Measurements from ENCODE around the gene CLEC18B.
"Not testable (repeated sequence)": the region's sequence is repeated elsewhere in the genome, so short reads cannot be mapped to it uniquely, and the experiment has no call there.

The CLEC18B gene

DNA sequence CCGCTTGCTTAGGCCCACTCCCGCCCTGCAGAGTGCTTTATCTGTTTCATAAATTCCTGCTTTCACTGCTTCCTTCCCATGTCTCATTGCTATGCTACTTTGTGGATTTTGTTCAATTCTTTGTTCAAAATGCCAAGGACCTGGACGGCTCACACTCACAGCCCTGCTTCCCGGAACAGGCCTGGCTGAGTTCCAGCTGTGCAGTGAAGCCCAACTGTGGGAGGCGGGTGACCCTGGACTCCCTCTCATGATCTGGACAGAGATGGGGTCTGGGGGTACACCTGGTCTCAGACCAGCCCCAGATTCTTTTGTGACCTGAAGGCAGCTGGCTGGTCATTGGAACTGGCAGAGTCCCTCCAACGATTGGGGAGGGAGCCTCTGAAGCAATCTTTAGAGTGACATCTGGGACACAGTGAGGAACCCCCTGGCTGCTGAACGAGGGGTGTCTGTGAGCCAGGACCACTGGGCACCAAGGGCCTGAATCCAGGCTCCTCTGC lies 24.7 kb downstream of the CLEC18B start:
- not testable (repeated sequence) for H3K9me3 ChIP-seq; H3K4me1 ChIP-seq (ENCODE audit: control insufficient read depth in 1 of 2, insufficient read depth in 1 of 2, low read depth in 1 of 2, low read length in 1 of 2); H3K27ac ChIP-seq; H3K36me3 ChIP-seq; H3K4me3 ChIP-seq (ENCODE audit: low read depth in 1 of 2, low read length in 1 of 2)
- peaks cover 29% of the 10 kb centered on the region for H3K27me3 ChIP-seq

DNA sequence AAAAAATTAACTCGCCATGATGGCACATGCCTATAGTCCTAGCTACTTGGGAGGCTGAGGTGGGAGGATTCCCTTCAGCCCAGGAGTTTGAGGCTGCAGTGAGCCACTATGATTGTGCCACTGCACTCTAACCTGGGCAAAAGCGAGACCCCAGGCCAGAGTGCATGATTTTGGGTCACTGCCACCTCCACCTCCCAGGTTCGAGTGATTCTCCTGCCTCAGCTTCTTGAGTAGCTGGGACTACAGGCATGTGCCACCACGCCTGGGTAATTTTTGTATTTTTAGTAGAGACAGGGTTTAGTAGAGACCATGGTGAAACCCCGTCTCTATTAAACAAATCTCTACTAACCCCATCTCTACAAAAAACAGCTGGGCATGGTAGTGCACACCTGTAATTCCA lies 26.7 kb downstream of the CLEC18B start:
- H3K4me3 ChIP-seq (ENCODE audit: low read depth in 1 of 2, low read length in 1 of 2); H3K36me3 ChIP-seq; H3K4me1 ChIP-seq (ENCODE audit: control insufficient read depth in 1 of 2, insufficient read depth in 1 of 2, low read depth in 1 of 2, low read length in 1 of 2); H3K27ac ChIP-seq; H3K9me3 ChIP-seq: not testable (repeated sequence)
- H3K27me3 ChIP-seq = peaks cover 29% of the 10 kb centered on the region

DNA sequence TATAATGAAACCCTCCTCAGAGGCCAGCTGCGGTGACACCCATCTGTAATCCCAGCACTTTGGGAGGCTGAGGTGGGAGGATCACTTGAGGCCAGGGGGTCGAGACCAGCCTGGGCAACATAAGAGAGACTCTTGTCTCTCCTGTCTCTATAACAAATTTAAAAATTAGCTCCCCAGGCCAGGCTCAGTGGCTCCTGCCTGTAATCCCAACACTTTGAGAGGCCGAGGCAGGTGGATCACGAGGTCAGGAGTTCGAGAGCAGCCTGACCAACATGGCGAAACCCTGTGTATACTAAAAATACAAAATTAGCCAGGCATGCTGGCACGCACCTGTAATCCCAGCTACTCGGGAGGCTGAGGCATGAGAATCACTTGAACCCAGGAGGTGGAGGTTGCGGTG lies 27.1 kb downstream of the CLEC18B start:
- H3K36me3 ChIP-seq; H3K9me3 ChIP-seq; H3K4me1 ChIP-seq (ENCODE audit: control insufficient read depth in 1 of 2, insufficient read depth in 1 of 2, low read depth in 1 of 2, low read length in 1 of 2); H3K4me3 ChIP-seq (ENCODE audit: low read depth in 1 of 2, low read length in 1 of 2); H3K27ac ChIP-seq: not testable (repeated sequence)
- peaks cover 27% of the 10 kb centered on the region for H3K27me3 ChIP-seq

DNA sequence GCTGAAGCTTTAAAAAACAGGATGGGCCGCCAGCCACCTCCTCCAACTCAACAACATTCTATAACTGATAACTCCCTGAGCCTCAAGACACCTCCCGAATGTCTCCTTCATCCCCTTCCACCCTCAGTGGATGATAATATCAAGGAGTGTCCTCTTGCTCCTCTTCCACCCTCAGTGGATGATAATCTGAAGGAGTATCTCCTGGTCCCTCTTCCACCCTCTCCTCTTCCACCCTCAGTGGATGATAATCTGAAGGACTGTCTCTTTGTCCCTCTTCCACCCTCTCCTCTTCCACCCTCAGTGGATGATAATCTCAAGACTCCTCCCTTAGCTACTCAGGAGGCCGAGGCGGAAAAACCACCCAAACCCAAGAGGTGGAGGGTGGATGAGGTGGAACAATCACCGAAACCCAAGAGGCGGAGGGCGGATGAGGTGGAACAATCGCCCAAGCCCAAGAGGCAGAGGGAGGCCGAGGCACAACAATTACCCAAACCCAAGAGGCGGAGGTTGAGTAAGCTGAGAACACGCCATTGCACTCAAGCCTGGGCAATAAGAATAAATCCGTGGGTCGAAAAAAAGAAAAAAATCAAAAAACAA lies 29.7 kb downstream of the CLEC18B start:
- not testable (repeated sequence) for H3K27me3 ChIP-seq; H3K9me3 ChIP-seq; H3K4me1 ChIP-seq (ENCODE audit: control insufficient read depth in 1 of 2, insufficient read depth in 1 of 2, low read depth in 1 of 2, low read length in 1 of 2); H3K27ac ChIP-seq; H3K36me3 ChIP-seq; H3K4me3 ChIP-seq (ENCODE audit: low read depth in 1 of 2, low read length in 1 of 2)

DNA sequence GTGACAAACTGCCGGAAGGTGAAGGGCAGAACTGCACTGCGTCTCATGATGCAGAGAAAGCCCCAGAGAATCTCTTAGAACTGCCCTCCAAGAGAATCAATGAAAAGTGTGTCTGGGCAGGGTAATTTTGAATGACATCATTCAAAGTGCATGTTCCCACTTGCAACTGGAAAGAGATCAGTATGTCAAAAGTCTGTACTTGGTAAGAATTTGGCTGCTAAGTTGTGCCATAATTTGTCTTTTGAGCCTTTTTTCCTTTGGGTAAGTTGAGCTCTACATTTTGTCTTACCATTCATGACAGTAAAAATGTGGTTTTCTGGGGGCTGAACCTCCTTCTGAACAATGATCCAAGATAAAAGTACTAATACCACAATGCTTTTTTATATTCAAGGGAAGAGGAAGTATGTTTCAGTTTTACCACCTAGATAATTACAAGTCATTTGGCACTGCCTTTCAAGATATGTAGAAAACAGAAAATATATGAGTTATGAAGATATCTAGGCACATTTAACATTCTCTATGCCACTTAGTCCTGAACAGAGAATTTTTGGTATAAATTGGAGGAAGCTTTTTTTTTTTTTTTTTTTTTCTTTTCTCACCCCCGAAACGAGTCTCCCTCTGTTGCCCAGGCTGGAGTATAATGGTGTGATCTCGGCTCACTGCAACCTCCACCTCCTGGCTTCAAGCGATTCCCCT lies 38.8 kb downstream of the CLEC18B start:
- H3K36me3 ChIP-seq; H3K9me3 ChIP-seq; H3K27ac ChIP-seq; H3K4me1 ChIP-seq (ENCODE audit: control insufficient read depth in 1 of 2, insufficient read depth in 1 of 2, low read depth in 1 of 2, low read length in 1 of 2); H3K4me3 ChIP-seq (ENCODE audit: low read depth in 1 of 2, low read length in 1 of 2); H3K27me3 ChIP-seq: not testable (repeated sequence)

DNA sequence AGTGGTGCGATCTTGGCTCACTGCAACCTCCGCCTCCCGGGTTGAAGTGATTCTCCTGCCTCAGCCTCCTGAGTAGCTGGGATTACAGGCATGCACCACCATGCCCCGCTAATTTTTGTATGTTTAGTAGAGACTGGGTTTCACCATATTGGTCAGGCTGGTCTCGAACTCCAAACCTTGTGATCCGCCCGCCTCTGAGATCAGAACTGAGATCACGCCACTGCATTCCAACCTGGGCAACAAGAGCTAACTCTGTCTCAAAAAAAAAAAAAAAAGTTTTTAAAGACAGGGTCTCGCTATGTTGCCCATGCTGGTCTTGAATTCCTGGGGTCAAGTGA lies 47.5 kb downstream of the CLEC18B start:
- not testable (repeated sequence) for H3K27me3 ChIP-seq; H3K9me3 ChIP-seq; H3K36me3 ChIP-seq; H3K4me1 ChIP-seq (ENCODE audit: control insufficient read depth in 1 of 2, insufficient read depth in 1 of 2, low read depth in 1 of 2, low read length in 1 of 2); H3K4me3 ChIP-seq (ENCODE audit: low read depth in 1 of 2, low read length in 1 of 2); H3K27ac ChIP-seq

DNA sequence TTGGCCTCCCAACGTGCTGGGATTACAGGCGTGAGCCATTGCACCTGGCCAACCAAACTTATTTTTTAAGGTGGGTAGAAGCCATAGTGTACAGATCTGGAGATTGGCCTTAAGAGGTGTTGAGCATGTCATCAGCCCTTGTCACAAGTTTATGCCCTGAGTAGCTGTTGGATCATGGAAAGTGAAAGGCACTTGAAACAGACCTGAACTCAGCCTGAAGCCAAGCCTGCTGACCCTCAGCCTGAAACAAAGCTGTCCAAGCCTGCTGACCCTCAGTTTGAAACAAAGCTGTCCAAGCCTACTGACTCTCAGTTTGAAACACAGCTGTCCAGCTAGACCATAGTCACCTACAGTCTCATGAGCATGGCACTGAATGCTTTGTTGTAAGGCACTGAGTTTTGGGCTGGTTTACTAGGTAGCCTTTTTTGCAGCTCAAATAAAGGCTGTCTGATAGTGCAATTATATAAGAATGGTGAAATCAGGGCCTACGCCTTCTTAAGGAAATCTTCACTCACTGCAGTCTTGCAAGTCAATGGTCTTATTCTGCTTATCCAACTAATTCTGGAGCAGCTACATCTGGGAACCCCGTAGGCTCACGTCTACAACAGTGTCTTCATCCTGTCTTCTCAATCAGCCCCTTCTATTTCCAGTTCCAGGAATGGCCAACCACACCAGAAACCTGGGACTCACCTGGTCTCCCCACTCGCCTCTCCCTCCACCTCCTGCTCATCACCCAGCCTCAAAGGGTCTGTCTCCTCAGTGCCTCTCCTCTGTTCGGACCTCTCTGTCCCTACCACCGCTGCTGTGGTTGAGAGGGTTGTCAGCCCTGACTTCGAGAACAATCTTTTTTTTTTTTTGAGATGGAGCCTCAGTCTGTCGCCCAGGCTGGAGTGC lies 48.1 kb downstream of the CLEC18B start:
- Histone ChIP-seq H3K9me3 (no peaks in the 10 kb centered on the region), H3K4me1 (ENCODE audit: control insufficient read depth in 1 of 2, insufficient read depth in 1 of 2, low read depth in 1 of 2, low read length in 1 of 2) (peaks cover 13% of the 10 kb centered on the region in 2 experiments), H3K27ac (no peak overlapping the region), H3K27me3 (no peaks in the 10 kb centered on the region), H3K4me3 (ENCODE audit: low read depth in 1 of 2, low read length in 1 of 2) (no peak overlapping the region), H3K36me3 (no peaks in the 10 kb centered on the region)
- TF ChIP-seq, protein P1, sequence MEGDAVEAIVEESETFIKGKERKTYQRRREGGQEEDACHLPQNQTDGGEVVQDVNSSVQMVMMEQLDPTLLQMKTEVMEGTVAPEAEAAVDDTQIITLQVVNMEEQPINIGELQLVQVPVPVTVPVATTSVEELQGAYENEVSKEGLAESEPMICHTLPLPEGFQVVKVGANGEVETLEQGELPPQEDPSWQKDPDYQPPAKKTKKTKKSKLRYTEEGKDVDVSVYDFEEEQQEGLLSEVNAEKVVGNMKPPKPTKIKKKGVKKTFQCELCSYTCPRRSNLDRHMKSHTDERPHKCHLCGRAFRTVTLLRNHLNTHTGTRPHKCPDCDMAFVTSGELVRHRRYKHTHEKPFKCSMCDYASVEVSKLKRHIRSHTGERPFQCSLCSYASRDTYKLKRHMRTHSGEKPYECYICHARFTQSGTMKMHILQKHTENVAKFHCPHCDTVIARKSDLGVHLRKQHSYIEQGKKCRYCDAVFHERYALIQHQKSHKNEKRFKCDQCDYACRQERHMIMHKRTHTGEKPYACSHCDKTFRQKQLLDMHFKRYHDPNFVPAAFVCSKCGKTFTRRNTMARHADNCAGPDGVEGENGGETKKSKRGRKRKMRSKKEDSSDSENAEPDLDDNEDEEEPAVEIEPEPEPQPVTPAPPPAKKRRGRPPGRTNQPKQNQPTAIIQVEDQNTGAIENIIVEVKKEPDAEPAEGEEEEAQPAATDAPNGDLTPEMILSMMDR (IDR thresholded peaks at IDR 0.05) = no peak

DNA sequence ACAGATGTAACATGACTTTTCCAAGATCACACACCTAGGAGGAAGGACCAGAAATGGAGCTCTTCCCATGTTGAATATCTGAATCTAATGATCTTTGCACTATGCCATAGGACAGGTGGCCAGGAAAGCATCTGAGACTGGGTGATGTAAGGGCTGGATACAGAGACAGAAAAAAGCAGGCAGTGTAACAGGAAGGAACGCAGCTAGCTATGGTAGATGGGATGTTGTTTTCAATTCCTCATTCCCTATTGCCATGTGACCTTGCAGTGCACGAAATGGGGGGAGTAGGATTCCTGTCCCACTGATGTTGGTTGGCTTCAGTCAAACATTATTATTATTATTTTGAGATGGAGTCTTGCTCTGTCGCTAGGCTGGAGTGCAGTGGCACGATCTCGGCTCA lies 48.9 kb downstream of the CLEC18B start:
- Histone ChIP-seq H3K9me3 (no peaks in the 10 kb centered on the region), H3K27me3 (no peaks in the 10 kb centered on the region), H3K4me1 (ENCODE audit: control insufficient read depth in 1 of 2, insufficient read depth in 1 of 2, low read depth in 1 of 2, low read length in 1 of 2) (peaks cover 15 to 16% of the 10 kb centered on the region in 2 experiments), H3K27ac (no peak overlapping the region), H3K4me3 (ENCODE audit: low read depth in 1 of 2, low read length in 1 of 2) (no peak overlapping the region), H3K36me3 (no peaks in the 10 kb centered on the region)
- TF ChIP-seq, protein P1 (IDR thresholded peaks at IDR 0.05) = no peak

DNA sequence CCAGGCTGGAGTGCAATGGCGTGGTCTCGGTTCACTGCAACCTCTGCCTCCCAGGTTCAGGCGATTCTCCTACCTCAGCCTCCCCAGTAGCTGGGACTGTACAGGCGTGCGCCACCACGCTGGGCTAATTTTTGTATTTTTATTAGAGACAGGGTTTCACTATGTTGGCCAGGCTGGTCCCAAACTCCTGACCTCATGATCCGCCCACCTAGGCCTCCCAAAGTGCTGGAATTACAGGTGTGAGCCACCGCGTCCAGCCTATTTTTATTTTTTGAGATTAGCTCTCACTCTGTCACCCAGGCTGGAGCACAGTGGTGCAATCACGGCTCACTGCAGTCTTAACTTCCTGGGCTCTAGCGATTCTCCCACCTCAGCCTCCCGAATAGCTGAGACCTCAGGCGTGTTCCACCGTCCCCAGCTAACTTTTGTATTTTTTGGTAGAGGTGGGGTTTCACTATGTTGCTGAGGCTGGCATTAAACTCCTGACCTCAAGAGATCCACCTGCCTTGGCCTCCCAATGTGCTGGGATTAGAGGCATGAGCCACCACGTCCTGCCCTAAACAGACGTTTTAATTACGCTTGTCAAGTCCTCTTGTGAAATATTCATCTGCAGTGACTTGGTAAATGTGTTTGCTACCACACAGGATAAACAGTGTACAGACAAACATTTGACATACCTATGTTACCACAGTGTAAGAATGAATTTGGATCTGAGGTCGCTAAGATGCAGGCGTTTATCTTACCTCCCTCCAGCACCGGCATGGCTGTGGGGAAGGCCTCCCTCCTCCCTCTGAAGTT lies 50.7 kb downstream of the CLEC18B start:
- peaks cover 22 to 23% of the 10 kb centered on the region in 2 experiments for H3K4me1 ChIP-seq (ENCODE audit: control insufficient read depth in 1 of 2, insufficient read depth in 1 of 2, low read depth in 1 of 2, low read length in 1 of 2)
- not testable (repeated sequence) for H3K27me3 ChIP-seq; H3K36me3 ChIP-seq; H3K4me3 ChIP-seq (ENCODE audit: low read depth in 1 of 2, low read length in 1 of 2); H3K27ac ChIP-seq; H3K9me3 ChIP-seq
